Measurements from ENCODE around the gene ZNF462.

ZNF462 gene

GRCh38 chr9:107059220-107059619 lies 196.3 kb downstream of the ZNF462 start:
- no peak for DNase-seq (ENCODE audit: low spot score)

- no peak for DNase-seq (ENCODE audit: low spot score)
Measured at GRCh38 chr9:107060062-107060461, 197.1 kb downstream of the ZNF462 start.
